Measurements from ENCODE around the gene KRT38.

KRT38 gene

DNA sequence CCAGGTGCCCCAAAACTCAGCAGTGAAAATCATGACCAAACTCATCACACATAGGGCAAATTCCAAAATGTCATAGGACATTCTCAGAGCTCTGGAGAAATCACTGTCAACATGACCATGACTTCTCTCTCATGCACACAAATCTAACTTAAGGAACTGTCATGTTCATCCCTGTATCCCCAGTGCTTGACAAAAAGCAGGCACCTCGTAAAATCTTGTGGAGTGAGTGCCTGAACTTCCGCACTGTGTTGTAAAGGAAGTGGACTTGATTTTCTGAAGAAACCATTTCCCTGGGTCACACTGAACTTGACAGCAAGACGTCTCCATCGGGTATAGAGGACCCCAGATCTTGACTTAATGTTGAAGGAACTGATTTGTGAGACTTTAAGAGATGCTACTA, 19.2 kb downstream of the KRT38 start:
- no peak for DNase-seq (ENCODE audit: low read depth in 2 of 2)

DNA sequence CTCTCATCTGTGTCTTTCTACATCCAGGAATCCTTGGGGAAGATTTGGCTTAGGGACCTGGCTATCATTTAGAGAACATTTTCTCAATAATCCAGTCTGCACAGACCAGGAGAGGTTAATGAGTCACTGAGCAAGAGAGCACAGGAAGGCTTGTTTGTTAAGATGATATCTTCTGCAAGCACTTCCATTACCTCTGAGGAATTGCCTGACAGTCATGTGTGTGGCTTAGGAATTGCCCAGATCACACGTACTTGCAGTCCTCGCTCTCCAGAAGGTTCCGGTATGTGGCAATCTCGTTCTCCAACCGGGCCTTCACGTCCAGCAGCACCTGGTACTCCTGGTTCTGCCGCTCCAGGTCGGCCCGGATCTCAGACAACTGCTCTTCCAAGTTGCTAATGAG, 19.7 kb downstream of the KRT38 start:
- no peak for DNase-seq (ENCODE audit: low read depth in 2 of 2)

DNA sequence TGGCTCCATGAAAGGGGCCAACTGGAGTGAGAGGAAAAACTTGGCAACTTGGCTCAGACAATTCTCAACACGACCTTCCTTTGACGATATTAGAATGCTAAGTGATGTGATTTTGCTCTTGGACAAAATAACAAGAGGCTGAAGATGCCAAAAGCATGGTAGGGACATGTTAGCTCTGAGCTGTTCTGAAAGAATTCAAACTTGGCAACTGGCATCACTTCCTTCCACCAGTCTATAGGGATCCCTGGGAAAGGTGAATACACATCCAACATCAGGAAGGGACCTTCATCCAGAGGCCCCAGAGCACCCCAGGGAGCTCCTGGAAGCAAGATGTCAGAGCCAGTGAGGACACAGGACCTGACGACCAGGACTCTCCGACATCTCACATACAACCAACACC, 20.6 kb downstream of the KRT38 start:
- no peak for DNase-seq (ENCODE audit: low read depth in 2 of 2)

GRCh38 chr17:41419716-41420115, 21.1 kb downstream of the KRT38 start:
- DNase-seq (ENCODE audit: low read depth in 2 of 2), result no peak

- DNase-seq (ENCODE audit: low read depth in 2 of 2), result no peak
Measured at GRCh38 chr17:41418116-41418860, 22.5 kb downstream of the KRT38 start.

DNA sequence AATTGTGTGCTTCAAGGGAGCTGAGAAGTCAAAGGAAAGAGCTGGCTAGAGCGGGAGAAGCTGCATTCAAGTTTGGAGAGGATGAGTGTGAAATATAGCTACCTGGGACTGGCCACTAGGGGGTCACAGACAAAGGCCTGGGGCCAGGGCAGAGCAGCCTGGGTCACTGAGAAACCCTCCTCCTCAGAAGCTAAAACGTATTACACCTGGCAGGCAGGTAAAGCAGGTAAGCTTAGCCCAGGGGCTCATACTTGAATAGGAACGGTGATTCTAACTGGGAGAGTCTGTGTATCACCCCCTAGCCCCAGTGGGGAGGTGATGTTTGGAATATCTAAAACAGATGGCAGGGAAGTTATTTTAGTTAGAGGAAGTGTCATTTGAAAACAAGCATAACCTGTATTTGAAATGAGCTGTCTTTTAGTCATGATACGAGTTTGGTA, 23.2 kb downstream of the KRT38 start:
- no peak for DNase-seq (ENCODE audit: low read depth in 2 of 2)

GRCh38 chr17:41417127-41417526, 23.7 kb downstream of the KRT38 start:
- no peak for DNase-seq (ENCODE audit: low read depth in 2 of 2)

DNA sequence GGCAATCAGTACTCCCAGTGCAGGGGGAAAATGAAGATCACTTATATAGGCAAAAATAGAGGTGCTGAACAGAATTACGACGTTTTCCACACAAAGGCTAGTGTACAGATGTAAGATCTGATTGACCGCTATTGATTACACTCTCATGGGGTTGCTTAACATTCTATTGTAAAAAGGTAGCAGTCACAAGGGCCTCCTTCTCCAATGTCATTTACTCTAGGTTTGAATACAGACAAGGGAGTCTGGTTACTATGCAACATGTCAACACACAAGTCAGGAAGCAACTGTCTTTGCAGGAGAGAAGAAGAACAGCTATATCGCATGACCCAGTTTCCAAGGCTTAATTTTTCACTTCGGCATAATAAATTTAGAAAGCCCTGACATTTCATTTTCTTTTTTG, 24.3 kb downstream of the KRT38 start:
- DNase-seq (ENCODE audit: low read depth in 2 of 2), result no peak

DNA sequence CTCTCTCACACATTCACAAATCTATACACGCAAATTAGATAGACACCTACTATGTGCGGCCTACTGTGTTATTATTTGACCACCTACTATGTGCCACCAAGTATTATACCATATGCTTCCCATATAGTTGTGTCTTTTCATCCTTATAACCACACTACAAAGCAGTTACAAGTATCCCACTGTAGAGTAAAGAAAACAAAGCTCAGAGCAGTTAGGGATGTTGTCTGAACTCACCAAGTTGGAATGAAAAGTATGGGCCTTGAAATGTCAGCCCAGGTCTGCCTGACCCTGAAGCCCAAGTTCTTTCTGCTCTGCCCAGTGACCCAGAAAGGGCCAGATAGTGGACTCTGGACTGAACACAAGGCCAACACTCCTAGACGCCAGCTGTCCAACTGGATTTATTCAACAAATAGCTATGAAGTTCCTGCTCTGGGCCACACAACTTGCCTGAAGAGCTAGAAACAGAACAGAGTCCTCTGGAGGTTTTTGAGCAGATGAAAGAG, 24.9 kb downstream of the KRT38 start:
- no peak for DNase-seq (ENCODE audit: low read depth in 2 of 2)

GRCh38 chr17:41415411-41415810, 25.4 kb downstream of the KRT38 start:
- no peak for DNase-seq (ENCODE audit: low read depth in 2 of 2)

DNA sequence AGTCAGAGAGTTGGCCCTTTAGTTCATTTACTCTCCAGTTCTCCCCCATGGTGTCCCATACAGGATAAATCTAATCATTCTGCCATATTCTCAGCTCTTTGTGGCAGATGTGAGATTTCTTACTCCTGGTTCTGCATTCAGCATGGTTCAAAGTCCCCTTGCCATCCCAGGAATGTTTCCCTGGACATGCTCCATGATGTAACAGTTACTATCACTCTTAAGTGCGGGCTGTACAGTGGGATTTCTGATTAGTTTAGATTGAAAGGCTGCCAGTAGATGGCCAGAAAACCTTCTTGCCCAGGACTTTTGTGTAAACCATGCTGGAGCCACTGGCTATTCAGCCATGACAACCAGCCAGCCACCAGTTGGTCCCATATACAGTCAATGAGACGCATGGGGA, 26.8 kb downstream of the KRT38 start:
- DNase-seq (ENCODE audit: low read depth in 2 of 2), result no peak

GRCh38 chr17:41413353-41413957, 27.3 kb downstream of the KRT38 start:
- no peak for DNase-seq (ENCODE audit: low read depth in 2 of 2)

DNA sequence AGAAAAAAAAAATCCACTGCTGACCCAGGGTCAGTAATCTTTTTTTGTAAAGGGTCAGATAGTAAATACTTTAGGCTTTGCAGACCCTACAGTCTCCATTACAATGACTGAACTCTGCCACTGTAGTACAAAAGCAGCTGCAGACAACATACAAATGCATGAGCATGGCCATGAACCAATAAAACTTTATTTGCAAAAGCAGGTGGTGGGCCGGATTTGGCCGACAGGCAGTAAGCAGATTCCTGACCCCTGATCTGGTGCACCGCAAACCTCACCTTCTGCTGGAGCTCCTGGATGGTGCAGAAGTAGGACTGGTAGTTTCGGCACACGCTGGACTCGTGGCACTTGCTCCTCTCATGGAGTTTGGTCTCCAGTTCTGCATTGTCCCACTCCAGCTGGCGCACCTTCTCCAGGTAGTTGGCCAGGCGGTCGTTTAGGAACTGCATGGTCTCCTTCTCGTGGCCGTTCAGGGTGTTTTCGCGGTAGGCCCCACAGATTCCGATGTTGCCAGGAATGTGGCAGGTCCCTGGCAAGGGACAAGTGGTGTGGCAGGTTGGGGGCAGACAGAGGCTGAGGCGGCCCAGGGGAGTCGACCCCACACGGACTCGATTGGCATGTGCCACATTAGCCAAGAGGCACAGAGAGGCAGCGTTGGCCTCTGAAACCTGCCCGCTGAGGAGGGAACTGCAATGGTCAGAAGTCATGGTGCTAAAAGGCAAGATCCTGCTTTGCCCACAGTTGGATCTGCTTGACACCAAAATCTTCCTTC, 29.5 kb downstream of the KRT38 start:
- DNase-seq (ENCODE audit: low read depth in 2 of 2), result no peak

DNA sequence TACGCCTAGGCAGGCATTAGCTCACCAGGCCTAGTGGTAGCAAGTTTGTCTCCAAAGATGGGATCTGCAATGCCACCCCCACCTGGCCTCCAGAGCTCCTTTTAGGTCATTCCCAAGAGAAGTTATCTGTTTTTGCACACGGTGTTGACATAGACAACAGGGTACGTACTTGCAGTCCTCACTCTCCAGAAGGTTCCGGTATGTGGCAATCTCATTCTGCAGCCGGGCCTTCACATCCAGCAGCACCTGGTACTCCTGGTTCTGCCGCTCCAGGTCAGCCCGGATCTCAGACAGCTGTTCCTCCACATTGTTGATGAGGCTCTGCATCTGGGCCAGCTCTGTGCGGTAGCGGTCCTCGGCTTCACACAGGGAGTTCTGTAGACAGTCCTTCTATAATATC, 33.6 kb downstream of the KRT38 start:
- DNase-seq (ENCODE audit: low read depth in 2 of 2), result no peak

GRCh38 chr17:41406205-41406604, 34.6 kb downstream of the KRT38 start:
- DNase-seq (ENCODE audit: low read depth in 2 of 2), result no peak

DNA sequence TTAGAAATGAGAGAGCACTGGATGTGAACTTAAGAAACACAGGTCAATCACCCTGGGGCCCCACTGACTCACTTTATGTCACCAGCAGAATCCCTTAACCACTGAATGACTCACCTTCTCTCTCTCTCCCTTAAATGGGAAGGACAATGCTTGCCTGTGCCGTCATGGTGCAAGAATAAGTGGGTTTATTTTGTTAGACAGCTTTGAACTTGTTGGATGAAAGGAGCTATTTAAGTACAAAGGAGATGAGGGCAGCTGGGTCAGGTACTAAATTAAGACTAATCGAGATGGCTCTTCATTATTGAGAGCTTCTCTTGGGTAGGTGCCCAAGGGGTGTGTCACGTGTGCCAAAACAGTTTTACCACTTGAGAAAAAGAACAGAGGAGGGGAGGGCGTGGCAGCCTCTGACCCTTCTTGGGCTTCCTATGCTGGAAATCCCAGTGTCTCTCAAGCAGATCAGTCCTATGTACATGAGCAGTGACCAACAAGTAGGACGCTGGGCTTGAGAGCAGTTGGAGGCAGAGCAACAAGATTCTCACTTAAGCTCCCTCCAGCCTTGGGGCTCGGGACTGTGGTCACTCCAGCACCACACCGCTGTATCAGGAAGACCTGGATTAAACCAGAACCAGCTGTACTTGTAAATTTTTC, 36.6 kb downstream of the KRT38 start:
- DNase-seq (ENCODE audit: low read depth in 2 of 2), result peak; percentile 4 to 13

- DNase-seq (ENCODE audit: low read depth in 2 of 2), result no peak
Measured at GRCh38 chr17:41403404-41404023, 37.3 kb downstream of the KRT38 start.

GRCh38 chr17:41402161-41402560, 38.6 kb downstream of the KRT38 start:
- DNase-seq (ENCODE audit: low read depth in 2 of 2), result no peak

DNA sequence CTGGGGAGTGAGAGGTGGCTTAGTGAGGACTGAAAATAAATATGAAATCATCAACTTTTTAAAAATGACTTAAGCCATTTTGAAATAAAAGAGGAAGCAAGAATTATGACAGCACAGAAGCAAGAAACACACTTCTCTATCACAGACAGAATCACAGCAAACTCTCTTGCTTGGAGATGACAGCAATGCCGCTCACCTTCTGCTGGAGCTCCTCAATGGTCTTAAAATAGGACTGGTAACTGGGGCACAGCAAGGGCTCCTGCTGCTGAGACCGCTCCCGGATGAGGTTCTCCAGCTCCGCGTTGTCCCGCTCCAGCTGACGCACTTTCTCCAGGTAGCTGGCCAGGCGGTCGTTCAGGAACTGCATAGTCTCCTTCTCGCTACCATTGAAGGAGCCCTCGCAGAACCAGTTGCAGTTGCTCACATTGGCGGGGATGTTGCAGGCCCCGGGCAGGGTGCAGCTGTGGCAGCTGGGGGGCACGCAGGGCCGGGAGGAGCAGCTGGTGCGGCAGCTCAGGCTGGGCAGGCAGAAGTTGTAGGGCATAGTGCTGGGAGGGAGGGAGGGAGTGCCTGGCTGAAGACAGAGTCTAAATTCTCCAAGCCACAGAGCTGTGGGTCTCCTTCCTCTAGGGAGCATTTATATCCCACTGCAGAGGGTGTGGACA, 43.7 kb downstream of the KRT38 start, which contains the start of gene KRT31:
Gene KRT31, minus strand, starts transcription at position 613 of the 665 bp plus-strand sequence. Its CDS starts 69 bp downstream, at position 544.
- no peak for DNase-seq (ENCODE audit: low read depth in 2 of 2)

GRCh38 chr17:41396340-41396739, 44.4 kb downstream of the KRT38 start:
- no peak for DNase-seq (ENCODE audit: low read depth in 2 of 2)

GRCh38 chr17:41395611-41396010, 45.2 kb downstream of the KRT38 start:
- DNase-seq (ENCODE audit: low read depth in 2 of 2), result no peak
